ENCODE measurements around the gene DGCR2.
"Not testable (repeated sequence)": the region's sequence is repeated elsewhere in the genome, so short reads cannot be mapped to it uniquely, and the experiment has no call there.

Gene DGCR2

DNA sequence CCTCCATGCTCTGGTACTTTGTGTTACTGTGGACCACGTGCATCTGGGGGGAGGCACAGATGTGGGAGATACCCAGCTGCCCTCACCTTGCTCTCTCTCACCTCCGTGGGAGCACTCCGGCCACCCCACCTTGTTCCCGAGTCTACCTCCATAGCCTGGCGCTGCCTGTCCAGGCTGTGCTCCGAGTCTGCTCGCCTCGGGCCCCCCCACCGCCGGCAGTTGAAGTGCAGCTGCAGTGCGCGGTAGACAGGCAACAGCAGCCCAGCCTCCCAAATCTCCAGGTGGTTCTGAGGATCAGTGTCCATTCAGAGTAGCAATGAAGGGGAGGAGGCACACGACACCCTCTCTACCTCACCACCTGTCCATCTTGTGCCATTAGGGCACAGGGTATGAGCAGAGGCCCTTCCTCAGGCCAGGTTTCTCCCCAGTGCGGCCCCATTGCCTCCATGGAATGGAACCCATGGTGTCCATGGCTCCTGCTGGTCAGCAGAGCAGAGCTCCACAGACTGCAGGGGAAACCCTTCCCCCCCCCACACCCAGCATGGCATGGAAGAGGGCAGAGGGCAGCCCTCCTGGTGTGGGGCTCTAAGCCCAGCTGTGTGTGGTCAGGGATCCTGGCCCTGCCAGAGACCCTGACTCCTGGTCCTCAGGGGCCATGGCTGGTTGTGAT is 89.2 kb downstream of the DGCR2 start:
- not testable (repeated sequence) for FAIRE-seq; DNase-seq (ENCODE audit: low spot score)

- FAIRE-seq; DNase-seq (ENCODE audit: low spot score): not testable (repeated sequence)
Observed at GRCh38 chr22:19032156-19032785, 89.9 kb downstream of the DGCR2 start.

GRCh38 chr22:19030889-19031252 is 91.3 kb downstream of the DGCR2 start:
- FAIRE-seq; DNase-seq (ENCODE audit: low spot score): not testable (repeated sequence)

- not testable (repeated sequence) for FAIRE-seq; DNase-seq (ENCODE audit: low spot score)
Observed at GRCh38 chr22:19030226-19030888, 91.9 kb downstream of the DGCR2 start.

DNA sequence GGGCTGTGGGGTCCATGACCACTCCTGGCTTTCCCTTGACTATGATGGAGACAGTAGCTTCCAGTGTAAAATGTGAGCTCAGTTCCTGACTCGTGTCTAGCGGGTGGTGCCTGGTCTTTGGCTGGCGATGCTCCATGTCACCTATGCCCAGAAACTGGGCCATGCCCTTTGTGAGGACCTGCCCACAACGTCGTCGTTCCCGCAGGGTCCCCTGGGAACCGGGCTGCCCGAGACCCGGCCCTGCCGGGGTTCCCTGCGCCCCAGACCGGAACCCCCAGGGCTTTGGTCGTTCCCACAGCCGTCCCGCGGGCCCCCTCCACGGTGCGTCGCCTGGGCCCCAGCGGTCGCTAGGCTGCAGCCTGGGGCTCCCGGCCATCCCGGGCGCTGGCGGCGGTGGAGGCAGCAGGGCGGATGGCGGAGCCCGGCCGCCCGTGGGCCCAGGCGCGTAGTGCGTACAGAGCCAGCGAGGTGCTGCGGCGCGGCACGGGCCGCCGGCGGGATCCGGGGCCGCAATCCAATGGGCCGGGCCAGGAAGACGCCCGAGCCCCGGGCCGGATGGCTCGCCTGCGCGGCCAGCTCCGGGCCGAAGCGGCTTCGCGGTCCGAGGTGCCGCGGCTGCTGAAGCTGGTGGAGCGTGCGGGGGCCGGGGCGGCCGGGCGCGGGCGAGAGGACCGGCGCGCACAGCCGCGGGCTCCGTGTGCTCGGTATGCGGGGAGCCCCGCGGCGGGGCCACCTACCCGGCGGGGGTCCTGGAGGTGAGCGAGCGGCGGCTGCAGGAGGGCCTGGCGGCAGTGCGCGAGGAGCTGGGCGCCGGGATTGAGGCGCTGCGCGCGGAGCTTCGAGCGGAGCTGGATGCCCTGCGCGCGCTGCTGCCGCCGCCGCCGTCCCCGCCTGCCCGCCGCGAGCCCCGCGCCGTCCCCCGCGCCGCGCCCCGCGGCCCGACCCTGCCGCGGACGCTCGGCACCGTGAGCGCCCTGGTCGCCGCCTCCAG is 92.8 kb downstream of the DGCR2 start:
- FAIRE-seq; DNase-seq (ENCODE audit: low spot score): not testable (repeated sequence)

GRCh38 chr22:19028060-19028455 is 94.2 kb downstream of the DGCR2 start:
- DNase-seq (ENCODE audit: low spot score); FAIRE-seq: not testable (repeated sequence)

- not testable (repeated sequence) for FAIRE-seq; DNase-seq (ENCODE audit: low spot score)
Observed at GRCh38 chr22:19027371-19028059, 94.7 kb downstream of the DGCR2 start.

GRCh38 chr22:19026080-19026479 is 96.1 kb downstream of the DGCR2 start:
- not testable (repeated sequence) for DNase-seq (ENCODE audit: low spot score); FAIRE-seq

- not testable (repeated sequence) for FAIRE-seq
Observed at GRCh38 chr22:19024956-19025489, 97.2 kb downstream of the DGCR2 start.

GRCh38 chr22:19023931-19024330 is 98.3 kb downstream of the DGCR2 start:
- DNase-seq (ENCODE audit: low spot score); FAIRE-seq: not testable (repeated sequence)

More at GRCh38 chr22:19024956-19025489, 97.2 kb downstream of the DGCR2 start:
- DNase-seq (ENCODE audit: low spot score): not testable (repeated sequence)

- DNase-seq (ENCODE audit: low spot score): no peak
- no peak for FAIRE-seq
Observed at GRCh38 chr22:19022755-19023154, 99.5 kb downstream of the DGCR2 start.

- DNase-seq (ENCODE audit: low spot score): no peak
- no peak for FAIRE-seq
Observed at GRCh38 chr22:19019679-19020032, 102.6 kb downstream of the DGCR2 start.

GRCh38 chr22:19019029-19019678 is 103.1 kb downstream of the DGCR2 start:
- DNase-seq (ENCODE audit: low spot score): no peak
- FAIRE-seq: no peak

- DNase-seq (ENCODE audit: low spot score) (no peak), FAIRE-seq (no peak)
Observed at GRCh38 chr22:19018256-19018655, 104.0 kb downstream of the DGCR2 start.

GRCh38 chr22:19016081-19016766 is 106.0 kb downstream of the DGCR2 start:
- FAIRE-seq: no peak
- no peak for DNase-seq (ENCODE audit: low spot score)

DNA sequence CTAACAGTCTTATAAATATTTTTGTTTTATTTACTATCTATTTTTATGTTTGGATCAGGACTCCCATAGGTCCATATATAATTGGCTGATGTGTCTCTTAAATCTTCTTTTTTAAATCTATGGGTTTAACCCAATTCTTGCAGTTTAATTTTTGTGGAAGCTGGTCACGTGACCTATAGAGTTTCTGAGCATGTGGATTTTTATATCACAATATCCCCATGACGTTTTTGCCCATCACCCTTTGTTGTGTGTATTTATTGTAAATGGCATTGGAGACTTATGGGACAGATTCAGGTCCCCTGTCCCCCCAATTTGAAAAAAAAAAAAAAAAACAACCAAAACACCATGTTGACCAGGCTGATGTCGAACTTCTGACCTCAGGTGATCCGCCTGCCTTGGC is 107.3 kb downstream of the DGCR2 start:
- no peak for DNase-seq (ENCODE audit: low spot score)
- FAIRE-seq: no peak

GRCh38 chr22:19013881-19014598 is 108.2 kb downstream of the DGCR2 start:
- not testable (repeated sequence) for FAIRE-seq; DNase-seq (ENCODE audit: low spot score)

DNA sequence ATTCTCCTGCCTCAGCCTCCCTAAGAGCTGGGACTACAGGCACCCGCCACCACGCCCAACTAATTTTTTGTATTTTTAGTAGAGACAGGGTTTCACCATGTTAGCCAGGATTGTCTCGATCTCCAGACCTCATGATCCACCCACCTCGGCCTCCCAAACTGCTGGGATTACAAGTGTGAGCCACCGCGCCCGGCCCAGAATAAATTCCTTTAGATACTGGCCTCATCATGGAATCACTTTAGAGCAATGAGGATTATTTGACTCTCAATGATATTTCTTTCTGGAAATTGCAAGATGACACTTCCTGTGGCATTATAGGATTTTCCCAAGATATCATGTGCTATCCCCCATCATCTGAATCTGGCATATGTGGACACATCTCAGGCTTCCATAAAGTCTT is 108.8 kb downstream of the DGCR2 start:
- DNase-seq (ENCODE audit: low spot score); FAIRE-seq: not testable (repeated sequence)

Measured in RCC 7860 (cell line).